ENCODE measurements around the gene CRADD. TPM values are rescaled to one million over a fixed set of nuclear protein-coding genes. Genes with fewer than 3 reads are reported as not detected.

CRADD gene
- total and polyA plus RNA-seq, 2 of the 4 experiments (the other 2 are of a cell fraction), result 11.1 to 14.0 TPM

- Histone ChIP-seq H3K4me1 (ENCODE audit: control insufficient read depth, insufficient read depth, low read length) (peaks cover 5% of the 10 kb centered on the region), H2BK5ac (ENCODE audit: low read depth, low read length, poor library complexity, severe bottlenecking) (no peak overlapping the region), H4K20me1 (ENCODE audit: insufficient read depth, low read length) (no peaks in the 10 kb centered on the region), H3K9me3 (ENCODE audit: control insufficient read depth, insufficient read depth, low read length) (no peaks in the 10 kb centered on the region), H4K5ac (ENCODE audit: low read depth, low read length) (peak overlapping the region; percentile 35; the same call in 1 of the 2 replicates), H3K23ac (ENCODE audit: low read depth, low read length) (no peak overlapping the region), H3K14ac (replicated peaks; ENCODE audit: low read depth, low read length) (no peak overlapping the region; the same call in 1 of the 2 replicates), H2AFZ (replicated peaks; ENCODE audit: low read length, poor library complexity) (no peak overlapping the region), H3K56ac (ENCODE audit: extremely low read depth, insufficient read depth, low read length) (no peak overlapping the region), H3K27ac (ENCODE audit: insufficient read depth, low read length) (no peak overlapping the region), H3K36me3 (ENCODE audit: control insufficient read depth, insufficient read depth, low read length) (no peaks in the 10 kb centered on the region), H3K9me1 (ENCODE audit: insufficient read depth, low read length) (no peaks in the 10 kb centered on the region), H2AK5ac (ENCODE audit: low read depth, low read length) (no peak overlapping the region), H2BK120ac (ENCODE audit: low read depth, low read length) (no peak overlapping the region), H4K91ac (ENCODE audit: insufficient read depth, low read depth, low read length) (no peak overlapping the region), H3K4me3 (ENCODE audit: insufficient read depth, low read depth, low read length) (no peak overlapping the region), H4K8ac (ENCODE audit: low read depth in 2 of 2, low read length in 2 of 2) (no peak overlapping the region; a peak in 1 of 4 replicates), H2BK15ac (ENCODE audit: low read depth, low read length) (peak overlapping the region; percentile 5; the same call in 1 of the 3 replicates), H3K9ac (ENCODE audit: low read depth, low read length) (peak overlapping the region; percentile 46; the same call in 1 of the 2 replicates), H3K4me2 (ENCODE audit: low read depth, low read length) (peak overlapping the region; percentile 49), H3K79me1 (ENCODE audit: low read depth in 1 of 2, low read length in 2 of 2) (peaks cover 5 to 7% of the 10 kb centered on the region in 2 experiments), H2BK20ac (ENCODE audit: low read depth, low read length) (no peak overlapping the region; the same call in 1 of the 2 replicates), H3K18ac (ENCODE audit: low read depth, low read length) (peak overlapping the region; percentile 75), H3K27me3 (ENCODE audit: control insufficient read depth, insufficient read depth, low read length) (no peaks in the 10 kb centered on the region), H2AK9ac (replicated peaks; ENCODE audit: low read depth, low read length, poor library complexity) (no peak overlapping the region), H3K4ac (ENCODE audit: low read depth, low read length) (no peak overlapping the region)
- intact Hi-C loops (cut with micrococcal nuclease) (loop anchor here (10.0 kb wide), 1 partner anchor 184 kb away; no protein-coding TSS in a partner anchor), dilution Hi-C loops (cut with HindIII; ENCODE audit: low sequenced_read_pairs, unreplicated experiment) (no loop called here), in situ Hi-C loops (cut with MboI; ENCODE audit: low sequenced_read_pairs) (no loop called here)
- WGBS, 2 experiments (ENCODE audit: extremely low coverage in 2 of 2, insufficient read length in 1 of 2), result no CpG with 5 or more reads among the region's 2 CpGs
- peak; percentile 84 for DNase-seq
- POLR2A ChIA-PET (ENCODE audit: unreplicated experiment), result no interaction called here
- CTCF ChIA-PET, result interaction anchor here (0.6 to 0.8 kb wide), 2 partner anchors 11 to 94 kb away, joined by 3 read pairs; no protein-coding TSS in a partner anchor
- BruUV-seq (replicated peaks), result no TSS peak
- ATAC-seq (ENCODE audit: low read depth), result peak; percentile 94
- TF ChIP-seq ELK1 (IDR thresholded peaks at IDR 0.05; ENCODE audit: borderline replicate concordance, low read depth, low read length) (no peak), RCOR1 (IDR thresholded peaks at IDR 0.05; ENCODE audit: insufficient replicate concordance, low read length) (no peak), MAZ (IDR thresholded peaks at IDR 0.05; ENCODE audit: borderline replicate concordance, low read depth, low read length) (no peak), POLR2A (IDR thresholded peaks at IDR 0.05; ENCODE audit: low read depth, low read length) (no peak)
Measured at GRCh38 chr12:93689076-93689834, 12.1 kb downstream of the CRADD start.

Data from IMR-90 (cell line).